OCI-LY1 (cell line): ENCODE results near the gene CKS2.

ENCODE experiments used
- H2AFZ ChIP-seq: fragments of 200-600 bp; sonication (generic), shearing (Covaris generic); 2 replicates; pipeline ENCODE4 v1.6.0; 2014; ENCODE audit warnings: antibody characterized with exemption, mild to moderate bottlenecking, low read length
- H3F3A ChIP-seq: fragments of 200-600 bp; sonication (generic), shearing (Covaris generic); 2 replicates; pipeline ENCODE4 v1.6.0; 2014; ENCODE audit warnings: mild to moderate bottlenecking, antibody characterized with exemption, low read length, moderate library complexity; ENCODE audit not compliant: insufficient read depth
- H3K27ac ChIP-seq: fragments of 200-600 bp; sonication (generic); 2 replicates; pipeline ENCODE4 v1.5.1; 2014; ENCODE audit warnings: low read length, mixed run types, mild to moderate bottlenecking, low read depth; ENCODE audit not compliant: poor library complexity, severe bottlenecking
- H3K27me3 ChIP-seq: fragments of 200-600 bp; sonication (generic); 2 replicates; pipeline ENCODE4 v1.6.0; 2014; ENCODE audit warnings: antibody characterized with exemption, mild to moderate bottlenecking, low read length, moderate library complexity; ENCODE audit not compliant: insufficient read depth
- H3K36me3 ChIP-seq: fragments of 200-600 bp; sonication (generic); 2 replicates; pipeline ENCODE4 v1.6.1; 2014; ENCODE audit warnings: mild to moderate bottlenecking, antibody characterized with exemption, low read length, moderate library complexity, mixed read lengths; ENCODE audit not compliant: insufficient read depth
- H3K4me1 ChIP-seq: fragments of 200-600 bp; sonication (generic); 2 replicates; pipeline ENCODE4 v1.5.1; 2014; ENCODE audit warnings: mild to moderate bottlenecking, low read length, moderate library complexity; ENCODE audit not compliant: insufficient read depth, severe bottlenecking
- H3K4me2 ChIP-seq: fragments of 200-600 bp; sonication (generic), shearing (Covaris generic); 2 replicates; pipeline ENCODE4 v1.6.1; 2014; ENCODE audit warnings: low read length
- H3K4me3 ChIP-seq: fragments of 200-600 bp; sonication (generic); 2 replicates; pipeline ENCODE4 v1.5.1; 2014; ENCODE audit warnings: low read length, low read depth, mild to moderate bottlenecking, mixed read lengths; ENCODE audit not compliant: poor library complexity, severe bottlenecking
- H3K79me2 ChIP-seq: fragments of 200-600 bp; shearing (Covaris generic); 2 replicates; pipeline ENCODE4 v1.6.1; 2016; ENCODE audit warnings: mixed run types, low read length, mixed read lengths; ENCODE audit not compliant: insufficient read depth
- H3K9ac ChIP-seq: fragments of 200-600 bp; sonication (generic), shearing (Covaris generic); 2 replicates; pipeline ENCODE4 v1.6.1; 2014; ENCODE audit warnings: mild to moderate bottlenecking, low read length, mixed read lengths
- H3K9me2 ChIP-seq: fragments of 200-600 bp; sonication (generic), shearing (Covaris generic); 2 replicates; pipeline ENCODE4 v1.6.1; 2014; ENCODE audit warnings: low read depth, mild to moderate bottlenecking, low read length, mixed read lengths
- H3K9me3 ChIP-seq: fragments of 200-600 bp; shearing (Covaris generic); 2 replicates; pipeline ENCODE4 v1.6.1; 2014; ENCODE audit warnings: low read length, mixed read lengths
- H4K20me1 ChIP-seq: fragments of 200-600 bp; sonication (generic), shearing (Covaris generic); 2 replicates; pipeline ENCODE4 v1.6.0; 2016; ENCODE audit warnings: mild to moderate bottlenecking, low read length; ENCODE audit not compliant: insufficient read depth
- CTCF ChIP-seq: fragments of 200-600 bp; sonication (generic), shearing (Covaris generic); IDR thresholded peaks from 2 replicates; pipeline ENCODE4 v1.5.1; 2017; ENCODE audit warnings: mild to moderate bottlenecking, antibody characterized with exemption, low read length, moderate library complexity, mixed read lengths
- EZH2 ChIP-seq: fragments of 200-600 bp; sonication (generic), shearing (Covaris generic); IDR thresholded peaks from 2 replicates; pipeline ENCODE4 v1.8.0; 2017; ENCODE audit warnings: borderline replicate concordance, mixed run types, mild to moderate bottlenecking, antibody characterized with exemption, low read length, moderate library complexity, mixed read lengths

Gene CKS2

GRCh38 chr9:89350988-89351557 is 40.1 kb downstream of the CKS2 start:
- H2AFZ ChIP-seq: no peak overlapping the region

GRCh38 chr9:89351584-89352300 is 40.7 kb downstream of the CKS2 start:
- Histone ChIP-seq H4K20me1 (no peaks in the 10 kb centered on the region), H3K36me3 (peaks cover 98% of the 10 kb centered on the region), H3K4me2 (no peak overlapping the region), H3K4me3 (no peak overlapping the region), H3K4me1 (no peaks in the 10 kb centered on the region), H3K27me3 (no peaks in the 10 kb centered on the region), H3K9me3 (no peaks in the 10 kb centered on the region), H3F3A (no peaks in the 10 kb centered on the region), H3K9ac (no peak overlapping the region), H2AFZ (no peak overlapping the region), H3K79me2 (no peaks in the 10 kb centered on the region), H3K9me2 (no peaks in the 10 kb centered on the region), H3K27ac (no peak overlapping the region)
- TF ChIP-seq CTCF: no peak
- TF ChIP-seq EZH2: no peak

More at GRCh38 chr9:89350988-89351557, 40.1 kb downstream of the CKS2 start:
- H3K4me1 ChIP-seq: no peaks in the 10 kb centered on the region
- no peak overlapping the region for H3K27ac ChIP-seq
- H3F3A ChIP-seq: no peaks in the 10 kb centered on the region
- no peak overlapping the region for H3K4me3 ChIP-seq
- no peaks in the 10 kb centered on the region for H3K79me2 ChIP-seq
- H3K27me3 ChIP-seq: no peaks in the 10 kb centered on the region
- H3K9me3 ChIP-seq: no peaks in the 10 kb centered on the region
- TF ChIP-seq EZH2 (no peak), CTCF (no peak)
- H3K9ac ChIP-seq: no peak overlapping the region
- H4K20me1 ChIP-seq: no peaks in the 10 kb centered on the region
- no peak overlapping the region for H3K4me2 ChIP-seq
- H3K9me2 ChIP-seq: no peaks in the 10 kb centered on the region
- peaks cover 98% of the 10 kb centered on the region for H3K36me3 ChIP-seq

- Histone ChIP-seq H3K9me2 (no peaks in the 10 kb centered on the region), H3K36me3 (peaks cover 98% of the 10 kb centered on the region), H3K4me1 (no peaks in the 10 kb centered on the region), H3F3A (no peaks in the 10 kb centered on the region), H2AFZ (no peak overlapping the region), H3K27ac (no peak overlapping the region), H3K79me2 (no peaks in the 10 kb centered on the region), H3K9me3 (no peaks in the 10 kb centered on the region), H3K9ac (no peak overlapping the region), H4K20me1 (no peaks in the 10 kb centered on the region), H3K27me3 (no peaks in the 10 kb centered on the region), H3K4me3 (no peak overlapping the region), H3K4me2 (no peak overlapping the region)
- TF ChIP-seq CTCF (no peak), EZH2 (no peak)
Observed at GRCh38 chr9:89352451-89352850, 41.5 kb downstream of the CKS2 start.
